Osteocyte (in vitro differentiated cells): ENCODE results near the gene SLC49A4. TPM values are rescaled to one million over a fixed set of nuclear protein-coding genes. Genes with fewer than 3 reads are reported as not detected.
A peak's percentile ranks its signal among the peaks of the same experiment; 100 is the strongest.

Source experiments
- DNase-seq: peaks from one replicate; pipeline ENCODE4 v3.0.0; 2021; ENCODE audit warnings: mixed read lengths; ENCODE audit not compliant: unreplicated experiment; ENCODE audit errors: extremely low spot score
- H3K27ac Mint-ChIP-seq: one replicate; pipeline ENCODE4 v1.8.0; 2021; ENCODE audit warnings: mild to moderate bottlenecking, mixed read lengths; ENCODE audit not compliant: unreplicated experiment
- H3K27me3 Mint-ChIP-seq: one replicate; pipeline ENCODE4 v1.8.0; 2021; ENCODE audit warnings: mixed read lengths; ENCODE audit not compliant: unreplicated experiment
- H3K36me3 Mint-ChIP-seq: one replicate; pipeline ENCODE4 v1.8.0; 2021; ENCODE audit warnings: mixed read lengths; ENCODE audit not compliant: unreplicated experiment
- H3K4me1 Mint-ChIP-seq: one replicate; pipeline ENCODE4 v1.8.0; 2021; ENCODE audit warnings: mixed read lengths; ENCODE audit not compliant: unreplicated experiment
- H3K4me3 Mint-ChIP-seq: one replicate; pipeline ENCODE4 v1.8.0; 2021; ENCODE audit warnings: mild to moderate bottlenecking, moderate library complexity, mixed read lengths; ENCODE audit not compliant: unreplicated experiment
- H3K9me3 Mint-ChIP-seq: one replicate; pipeline ENCODE4 v1.8.0; 2021; ENCODE audit warnings: mixed read lengths; ENCODE audit not compliant: unreplicated experiment
- total RNA-seq: library from RNA; stranded (reverse); gene quantifications from 2 replicates; pipeline ENCODE4 v1.2.1, GENCODE V29; 2021
- TF ChIP-seq, protein P1 (sequence below): fragments of 200-600 bp; sonication (generic); IDR thresholded peaks from 2 replicates; pipeline ENCODE4 v1.5.0; 2021; ENCODE audit warnings: antibody characterized with exemption, mild to moderate bottlenecking, moderate library complexity

Gene SLC49A4
- total RNA-seq, 1 donor from 2014 or later, result 16.3 TPM

DNA sequence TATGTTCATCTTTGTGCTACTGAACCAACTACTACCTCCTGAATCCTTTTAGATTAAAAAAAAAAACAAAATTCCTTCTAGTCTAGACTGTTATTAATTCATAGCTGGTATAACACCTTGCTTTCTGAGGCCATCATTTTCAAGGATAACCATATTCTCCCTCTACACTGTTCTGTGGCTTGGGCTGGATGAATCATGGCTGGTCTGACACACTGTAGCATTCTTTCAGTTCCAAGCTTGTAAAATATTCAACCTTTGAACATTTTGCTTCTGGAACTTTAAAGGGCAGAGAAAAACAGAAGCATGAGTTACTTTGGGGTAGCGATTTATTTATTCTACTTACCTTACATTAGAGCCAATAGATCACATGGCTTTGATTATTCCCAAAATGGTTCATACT, 8.8 kb upstream of the SLC49A4 start:
- TF ChIP-seq, protein P1, sequence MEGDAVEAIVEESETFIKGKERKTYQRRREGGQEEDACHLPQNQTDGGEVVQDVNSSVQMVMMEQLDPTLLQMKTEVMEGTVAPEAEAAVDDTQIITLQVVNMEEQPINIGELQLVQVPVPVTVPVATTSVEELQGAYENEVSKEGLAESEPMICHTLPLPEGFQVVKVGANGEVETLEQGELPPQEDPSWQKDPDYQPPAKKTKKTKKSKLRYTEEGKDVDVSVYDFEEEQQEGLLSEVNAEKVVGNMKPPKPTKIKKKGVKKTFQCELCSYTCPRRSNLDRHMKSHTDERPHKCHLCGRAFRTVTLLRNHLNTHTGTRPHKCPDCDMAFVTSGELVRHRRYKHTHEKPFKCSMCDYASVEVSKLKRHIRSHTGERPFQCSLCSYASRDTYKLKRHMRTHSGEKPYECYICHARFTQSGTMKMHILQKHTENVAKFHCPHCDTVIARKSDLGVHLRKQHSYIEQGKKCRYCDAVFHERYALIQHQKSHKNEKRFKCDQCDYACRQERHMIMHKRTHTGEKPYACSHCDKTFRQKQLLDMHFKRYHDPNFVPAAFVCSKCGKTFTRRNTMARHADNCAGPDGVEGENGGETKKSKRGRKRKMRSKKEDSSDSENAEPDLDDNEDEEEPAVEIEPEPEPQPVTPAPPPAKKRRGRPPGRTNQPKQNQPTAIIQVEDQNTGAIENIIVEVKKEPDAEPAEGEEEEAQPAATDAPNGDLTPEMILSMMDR, result no peak
- Mint-ChIP-seq H3K36me3 (peaks cover 3% of the 10 kb centered on the region), H3K4me3 (no peak overlapping the region), H3K4me1 (peaks cover 3% of the 10 kb centered on the region), H3K27me3 (no peaks in the 10 kb centered on the region), H3K9me3 (no peaks in the 10 kb centered on the region), H3K27ac (no peak overlapping the region)
- no peak for DNase-seq

GRCh38 chr3:122787872-122788271, 7.0 kb upstream of the SLC49A4 start:
- H3K9me3 Mint-ChIP-seq, result no peaks in the 10 kb centered on the region
- H3K36me3 Mint-ChIP-seq, result peaks cover 3% of the 10 kb centered on the region
- no peak overlapping the region for H3K4me3 Mint-ChIP-seq
- H3K4me1 Mint-ChIP-seq, result peaks cover 5% of the 10 kb centered on the region
- H3K27me3 Mint-ChIP-seq, result no peaks in the 10 kb centered on the region
- TF ChIP-seq, protein P1, result no peak
- no peak overlapping the region for H3K27ac Mint-ChIP-seq
- DNase-seq, result no peak

GRCh38 chr3:122789585-122790273, 5.1 kb upstream of the SLC49A4 start:
- no peak overlapping the region for H3K27ac Mint-ChIP-seq
- TF ChIP-seq, protein P1, result no peak
- peaks cover 3% of the 10 kb centered on the region for H3K36me3 Mint-ChIP-seq
- DNase-seq, result no peak
- H3K4me3 Mint-ChIP-seq, result no peak overlapping the region
- no peaks in the 10 kb centered on the region for H3K9me3 Mint-ChIP-seq
- H3K4me1 Mint-ChIP-seq, result peaks cover 13% of the 10 kb centered on the region
- no peaks in the 10 kb centered on the region for H3K27me3 Mint-ChIP-seq

GRCh38 chr3:122793568-122794416, 1.1 kb upstream of the SLC49A4 start, which contains the start of gene HSPBAP1:
HSPBAP1 (minus strand) TSS chr3:122793831; CDS start chr3:122793680, 151 bp downstream.
- Mint-ChIP-seq H3K27me3 (no peaks in the 10 kb centered on the region), H3K9me3 (no peaks in the 10 kb centered on the region), H3K27ac (peak within 1 kb of the TSS; percentile 99), H3K36me3 (no peaks in the 10 kb centered on the region), H3K4me1 (peaks cover 29% of the 10 kb centered on the region), H3K4me3 (no peak within 1 kb of the TSS)
- TF ChIP-seq, protein P1, result no peak
- peak; percentile 94 for DNase-seq

- Mint-ChIP-seq H3K4me1 (peaks cover 29% of the 10 kb centered on the region), H3K36me3 (no peaks in the 10 kb centered on the region), H3K9me3 (no peaks in the 10 kb centered on the region), H3K27ac (peak overlapping the region; percentile 99), H3K27me3 (no peaks in the 10 kb centered on the region), H3K4me3 (no peak overlapping the region)
- TF ChIP-seq, protein P1, result no peak
- no peak for DNase-seq
Observed at GRCh38 chr3:122794483-122794778, 438 bp upstream of the SLC49A4 start.
